GM19438 (cell line): Measurements from ENCODE around the gene ZBTB38.
A peak's percentile ranks its signal among the peaks of the same experiment; 100 is the strongest.

Experiments
- ATAC-seq: cut with Tn5 transposase; IDR thresholded peaks from one replicate; pipeline ENCODE4 v1.9.1; 2021; ENCODE audit warnings: low read depth; ENCODE audit not compliant: unreplicated experiment

The ZBTB38 gene

GRCh38 chr3:141336672-141337522 lies 31.4 kb upstream of the ZBTB38 start:
- peak; percentile 88 for ATAC-seq

- no peak for ATAC-seq
Observed at GRCh38 chr3:141337523-141337854, 30.8 kb upstream of the ZBTB38 start.

DNA sequence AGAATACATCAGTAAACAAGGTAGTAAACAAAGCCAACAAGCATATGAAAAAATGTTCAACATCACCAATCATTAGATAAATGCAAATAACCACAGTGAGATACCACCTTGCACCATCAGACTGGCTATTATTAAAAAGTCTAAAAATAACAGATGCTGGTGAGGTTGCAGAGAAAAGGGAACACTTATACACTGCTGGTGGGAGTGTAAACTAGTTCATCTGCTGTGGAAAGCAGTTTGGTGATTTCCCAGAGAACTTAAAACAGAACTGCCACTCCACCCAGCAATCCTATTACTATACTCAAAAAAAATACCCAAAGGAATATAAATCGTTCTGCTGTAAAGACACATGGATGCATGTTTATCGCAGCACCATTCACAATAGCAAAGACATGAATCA lies 30.3 kb upstream of the ZBTB38 start:
- ATAC-seq, result no peak

GRCh38 chr3:141338881-141339280 lies 29.4 kb upstream of the ZBTB38 start:
- no peak for ATAC-seq

- no peak for ATAC-seq
Observed at GRCh38 chr3:141341536-141341935, 26.8 kb upstream of the ZBTB38 start.

- no peak for ATAC-seq
Observed at GRCh38 chr3:141342386-141342785, 25.9 kb upstream of the ZBTB38 start.

- no peak for ATAC-seq
Observed at GRCh38 chr3:141343077-141343476, 25.2 kb upstream of the ZBTB38 start.

GRCh38 chr3:141343865-141344271 lies 24.4 kb upstream of the ZBTB38 start:
- no peak for ATAC-seq

DNA sequence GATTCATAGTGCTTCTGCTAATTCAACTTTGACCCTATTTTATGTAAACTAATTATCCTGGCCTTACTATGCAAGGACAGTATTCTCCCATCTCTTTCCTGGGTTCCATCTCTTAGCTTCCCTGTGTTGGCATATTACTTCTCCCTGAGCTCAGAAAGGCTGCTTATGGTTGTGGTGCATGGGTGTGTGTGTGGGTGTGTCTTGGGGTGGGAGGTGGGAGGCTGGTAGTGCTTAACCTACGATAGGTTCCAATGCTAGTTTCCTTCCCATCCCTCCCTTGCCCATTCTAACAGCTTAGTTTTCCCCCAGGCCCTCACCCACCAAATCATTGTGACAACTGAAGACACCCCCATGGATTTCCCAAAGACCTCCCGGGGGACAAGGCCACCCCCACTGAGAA lies 22.8 kb upstream of the ZBTB38 start:
- no peak for ATAC-seq

DNA sequence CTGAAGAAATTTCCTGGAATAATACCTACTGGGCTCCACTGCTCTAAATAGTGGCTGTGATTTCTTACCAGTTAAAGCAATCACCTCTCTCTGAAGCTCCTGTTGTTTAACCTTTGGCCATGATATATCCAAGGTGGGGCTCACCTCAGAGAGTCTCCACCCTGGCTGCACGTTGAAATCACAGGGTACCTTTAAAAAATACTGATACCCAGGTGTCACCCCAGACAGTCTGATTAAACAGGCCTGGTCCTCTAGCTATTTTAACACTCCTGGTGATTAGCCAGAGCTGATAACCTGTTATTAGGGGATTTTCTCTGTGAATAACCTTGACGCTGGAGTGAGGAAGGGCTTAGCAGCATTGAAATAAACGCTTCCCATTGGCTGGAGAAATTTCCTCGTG lies 22.3 kb upstream of the ZBTB38 start:
- ATAC-seq, result no peak

DNA sequence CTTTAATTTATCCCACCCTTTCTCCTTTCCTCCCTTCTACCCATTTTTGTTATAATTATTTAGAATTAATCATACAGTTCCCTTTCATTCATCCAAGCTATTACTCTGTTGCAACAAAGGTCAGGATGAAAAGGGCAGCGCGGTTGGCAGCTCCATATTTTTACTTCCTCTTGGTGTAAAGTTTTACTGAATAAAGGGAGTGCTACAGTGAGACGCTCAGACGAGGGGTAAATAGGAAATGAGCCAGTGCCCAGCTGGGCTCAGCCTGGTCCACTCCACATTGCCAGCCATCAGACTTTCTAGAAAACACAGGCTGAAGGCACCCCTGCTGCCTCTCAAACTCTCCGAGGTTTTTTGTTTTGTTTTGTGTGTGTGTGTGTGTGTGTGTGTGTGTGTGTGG lies 21.9 kb upstream of the ZBTB38 start:
- ATAC-seq, result no peak

DNA sequence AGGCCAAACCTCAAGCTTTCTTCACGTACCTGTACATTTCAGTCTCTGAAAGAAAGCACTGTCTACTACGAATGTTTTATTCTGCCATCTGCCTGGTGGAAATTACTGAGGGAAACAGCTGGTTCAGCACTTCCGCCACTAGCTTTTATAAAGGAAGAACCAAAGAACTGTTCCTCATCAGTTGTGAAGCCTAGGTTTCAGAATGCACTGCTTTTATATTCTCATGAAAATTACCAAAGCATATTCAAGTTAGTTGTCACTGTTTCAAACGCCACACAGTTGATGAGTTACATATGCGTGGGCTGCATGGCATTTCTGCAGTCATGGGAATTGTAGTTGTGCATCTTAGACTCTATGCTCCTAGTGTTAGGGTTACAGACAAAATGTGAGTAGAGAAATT lies 21.5 kb upstream of the ZBTB38 start:
- no peak for ATAC-seq

DNA sequence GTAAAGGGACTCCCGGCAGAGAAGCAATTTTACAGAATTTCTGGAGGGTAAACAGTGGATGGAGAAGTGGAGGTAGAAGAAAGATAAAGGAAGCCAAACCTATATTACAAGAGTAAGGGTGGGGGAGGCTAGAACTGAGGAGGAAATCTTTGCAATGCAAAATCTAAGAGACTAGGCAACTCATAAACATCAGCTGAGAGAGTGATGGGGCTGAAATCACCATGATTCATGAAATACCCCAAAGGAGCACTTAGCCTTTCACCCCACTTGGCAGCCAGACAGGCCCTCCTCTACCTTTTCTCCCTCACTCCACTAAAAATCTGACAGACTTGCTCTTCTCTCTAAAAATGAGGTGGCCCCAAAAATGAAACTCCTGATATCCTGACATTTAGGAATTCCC lies 19.5 kb upstream of the ZBTB38 start:
- ATAC-seq, result no peak

DNA sequence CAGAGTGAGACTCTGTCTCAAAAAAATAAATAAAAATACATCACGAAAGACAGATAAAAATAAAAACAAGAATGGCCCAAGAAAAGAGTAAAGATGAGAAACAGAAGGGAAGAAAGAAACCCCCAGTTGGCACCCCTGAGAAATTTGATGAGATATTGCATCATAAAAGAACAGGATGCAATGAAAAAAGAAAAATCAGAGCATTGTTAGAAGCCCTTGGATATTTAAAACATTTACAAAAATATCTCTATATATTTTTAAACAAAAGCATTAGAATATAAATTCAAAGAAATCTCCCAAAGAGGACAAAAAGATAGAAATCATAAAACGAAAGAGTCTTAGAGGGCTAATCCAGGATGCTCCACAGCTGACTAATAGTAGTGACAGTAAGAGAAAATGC lies 18.6 kb upstream of the ZBTB38 start:
- ATAC-seq, result no peak

GRCh38 chr3:141350666-141351065 lies 17.6 kb upstream of the ZBTB38 start:
- no peak for ATAC-seq

GRCh38 chr3:141352262-141352984 lies 15.9 kb upstream of the ZBTB38 start:
- no peak for ATAC-seq

DNA sequence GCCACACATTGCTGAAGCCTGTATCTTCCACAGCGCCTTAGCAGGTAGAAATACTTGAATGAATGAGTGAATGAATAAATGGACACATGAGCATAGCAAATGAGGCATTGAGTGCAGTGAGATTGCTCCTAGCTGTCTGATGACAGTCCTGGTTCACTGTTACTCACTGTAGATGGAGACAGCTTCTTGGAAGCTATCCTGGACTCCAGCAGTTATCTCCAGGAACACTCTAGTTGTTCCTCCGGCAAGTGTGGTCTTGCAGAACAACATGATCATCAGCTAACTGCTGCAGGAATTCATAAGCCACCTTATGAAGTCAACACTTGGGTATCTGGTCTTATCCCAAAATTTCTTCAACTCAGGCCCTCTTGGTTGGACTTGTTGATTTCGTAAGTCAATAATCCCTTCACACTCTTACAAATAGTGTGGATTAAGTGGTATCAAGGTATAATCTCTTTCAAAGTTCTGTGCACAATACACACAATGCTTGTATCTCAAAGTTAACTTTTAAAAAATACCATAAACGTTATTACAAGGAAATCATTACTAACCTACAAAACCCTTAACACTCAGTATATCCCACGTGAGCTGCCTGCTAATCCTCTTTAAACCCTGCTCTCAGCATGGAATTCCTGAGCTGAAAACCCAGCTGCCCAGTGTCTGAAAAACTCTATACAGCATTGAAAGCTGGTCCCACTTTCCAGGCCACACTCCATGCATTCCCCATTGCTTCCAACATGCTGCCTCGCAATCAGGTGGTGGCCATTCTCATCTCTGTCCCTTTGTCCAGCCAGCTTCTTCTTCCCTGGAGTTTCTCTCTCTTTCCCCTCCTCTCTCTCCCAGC lies 14.4 kb upstream of the ZBTB38 start:
- no peak for ATAC-seq

DNA sequence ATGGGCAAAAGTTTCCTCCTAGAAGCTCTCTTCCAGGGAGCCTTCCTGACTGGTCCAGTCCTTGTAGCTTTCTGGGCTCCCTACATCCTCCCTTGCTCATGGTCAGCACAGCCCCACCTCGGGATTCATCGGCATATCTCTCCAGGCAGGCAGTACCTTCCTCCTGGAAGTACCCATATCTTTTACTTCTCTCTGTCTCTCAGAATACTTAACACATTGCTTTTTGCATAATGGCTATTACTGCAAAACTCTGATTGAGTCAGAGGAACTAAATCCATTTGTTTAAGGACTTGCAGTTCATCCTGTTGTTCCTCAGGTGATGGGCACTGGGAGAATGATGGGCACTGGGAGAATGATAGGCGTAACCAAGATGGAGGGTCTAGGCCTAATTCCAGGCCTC lies 13.8 kb upstream of the ZBTB38 start:
- no peak for ATAC-seq

DNA sequence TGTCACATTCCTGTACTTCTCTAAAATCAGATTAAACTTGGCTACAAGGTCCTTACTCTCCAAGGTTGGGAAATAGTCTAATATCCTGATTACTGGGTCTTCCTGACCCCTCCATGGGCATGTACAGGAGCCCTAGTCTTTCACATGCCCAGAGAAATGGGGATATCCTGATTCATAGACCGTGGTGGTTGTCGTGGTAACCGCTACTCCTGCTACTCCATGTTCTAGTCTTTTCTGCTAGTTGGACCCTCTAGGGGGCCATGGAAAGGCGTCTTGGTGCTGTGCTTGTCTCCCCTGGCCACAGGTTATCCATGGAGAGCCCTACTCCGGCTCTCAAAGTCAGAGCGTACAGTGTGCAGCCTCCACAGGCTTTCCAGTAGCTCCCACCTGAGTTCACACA lies 13.1 kb upstream of the ZBTB38 start:
- no peak for ATAC-seq

DNA sequence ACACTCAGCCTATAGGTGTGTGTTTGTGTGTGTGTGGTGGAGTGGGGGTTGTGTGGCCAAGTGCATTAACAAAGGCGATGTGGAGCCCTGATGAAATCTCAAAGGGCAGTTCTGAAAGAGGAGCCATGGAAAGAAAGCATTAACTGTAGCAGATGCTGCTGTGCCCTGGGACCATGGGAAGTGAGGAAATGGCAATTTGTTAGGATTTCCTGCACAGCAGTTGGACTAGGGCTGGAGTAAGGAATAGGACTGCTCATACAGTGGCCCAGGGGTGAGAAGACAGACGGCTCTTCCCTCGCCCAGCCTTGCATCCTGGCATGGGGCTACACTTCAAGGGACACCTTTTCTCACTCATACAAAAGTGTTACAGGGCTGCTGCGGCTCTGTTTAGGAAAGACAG lies 12.3 kb upstream of the ZBTB38 start:
- ATAC-seq, result no peak

DNA sequence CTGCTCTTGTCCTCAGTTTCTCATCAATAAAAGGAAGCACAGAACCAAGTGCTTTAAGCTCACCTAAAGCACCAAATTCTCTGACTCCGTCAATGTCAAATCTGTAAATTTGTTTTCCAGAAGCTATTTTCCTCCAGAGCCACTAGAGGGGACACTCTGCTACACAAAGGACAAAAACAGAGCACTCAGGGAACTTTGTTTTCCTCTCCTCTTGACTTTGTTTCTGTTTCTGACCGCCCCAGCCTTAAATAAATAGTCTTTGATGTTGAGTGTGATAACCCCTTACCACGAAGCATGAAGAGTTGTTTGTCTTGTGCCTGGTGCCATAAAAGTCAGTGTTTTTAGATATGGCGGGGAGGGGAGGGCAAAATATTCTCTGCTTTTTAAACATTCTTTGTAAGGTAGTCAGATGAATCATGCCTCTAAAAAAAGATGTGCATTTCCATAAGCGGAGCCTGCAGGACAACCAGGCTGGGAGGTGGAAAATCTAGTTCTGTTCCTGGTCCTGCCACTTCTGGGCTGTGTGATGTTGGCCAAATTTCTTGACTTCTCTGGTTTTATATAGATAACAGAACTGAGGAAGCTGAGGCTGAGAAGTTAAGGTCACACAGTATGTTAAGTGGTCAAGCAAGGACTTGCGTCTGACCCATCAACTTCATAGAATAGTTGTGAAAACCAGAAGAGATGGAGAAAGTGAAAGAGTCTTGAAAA lies 7.3 kb upstream of the ZBTB38 start:
- ATAC-seq, result no peak
